ENCODE measurements around the gene MPDU1.

Gene MPDU1

GRCh38 chr17:7583253-7584109 lies at the start of gene MPDU1:
Gene MPDU1, plus strand, starts transcription at chr17:7583852. Its CDS starts 11 bp downstream, at chr17:7583863.
- DNase-seq (ENCODE audit: low read depth in 3 of 3) = peak; percentile 89 to 95 (median 90)

DNA sequence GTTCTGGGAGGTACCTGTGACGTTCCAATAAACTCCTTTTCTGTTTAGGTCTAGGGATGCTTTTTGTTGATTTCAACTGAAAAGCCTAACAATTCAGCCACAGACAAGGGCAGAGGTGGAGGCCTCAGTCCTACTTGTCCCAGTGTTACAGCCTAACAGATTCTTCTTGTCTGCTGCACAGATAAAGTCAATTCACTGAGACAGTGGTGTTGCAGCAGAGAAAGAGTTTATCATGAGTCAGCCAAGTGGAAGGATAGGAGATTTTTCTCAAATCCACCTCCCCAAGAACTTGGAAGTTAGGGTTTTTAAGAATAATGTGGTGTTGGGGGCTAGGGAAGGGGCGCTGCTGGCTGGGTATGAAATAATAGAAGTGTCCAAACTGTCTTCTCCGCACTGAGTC lies 45.6 kb upstream of the MPDU1 start:
- no peak for DNase-seq (ENCODE audit: low read depth in 3 of 3)

DNA sequence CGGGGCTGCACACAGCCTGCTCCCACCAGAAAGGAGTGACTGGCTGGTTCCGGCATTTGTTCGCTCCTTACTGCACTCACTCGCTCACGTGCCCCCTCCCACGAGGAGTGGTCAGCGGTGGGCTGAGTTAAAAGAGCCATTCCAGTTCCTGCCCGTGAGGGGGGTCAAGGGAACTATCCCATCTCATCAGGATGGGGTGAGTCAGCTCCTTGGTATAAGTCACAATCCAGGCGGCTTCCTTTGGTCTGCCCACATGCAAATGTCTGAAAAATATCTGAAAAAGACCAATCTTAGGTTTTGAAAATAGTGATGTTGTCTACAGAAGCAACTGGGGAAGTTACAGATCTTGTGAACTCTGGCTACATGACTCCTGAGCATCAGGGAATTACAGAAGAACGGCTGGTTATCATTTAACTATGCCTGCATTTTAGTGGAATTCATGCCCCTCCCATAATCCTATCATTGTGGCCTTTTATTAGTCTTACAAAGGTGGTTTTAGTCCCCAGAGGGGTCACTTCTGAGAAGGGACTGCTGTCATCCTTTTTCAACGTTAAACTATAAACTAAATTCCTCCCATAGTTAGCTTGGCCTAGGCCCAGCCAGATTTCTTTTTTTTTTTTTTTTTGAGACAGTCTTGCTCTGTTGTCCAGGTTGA lies 44.6 kb upstream of the MPDU1 start:
- no peak for DNase-seq (ENCODE audit: low read depth in 3 of 3)

DNA sequence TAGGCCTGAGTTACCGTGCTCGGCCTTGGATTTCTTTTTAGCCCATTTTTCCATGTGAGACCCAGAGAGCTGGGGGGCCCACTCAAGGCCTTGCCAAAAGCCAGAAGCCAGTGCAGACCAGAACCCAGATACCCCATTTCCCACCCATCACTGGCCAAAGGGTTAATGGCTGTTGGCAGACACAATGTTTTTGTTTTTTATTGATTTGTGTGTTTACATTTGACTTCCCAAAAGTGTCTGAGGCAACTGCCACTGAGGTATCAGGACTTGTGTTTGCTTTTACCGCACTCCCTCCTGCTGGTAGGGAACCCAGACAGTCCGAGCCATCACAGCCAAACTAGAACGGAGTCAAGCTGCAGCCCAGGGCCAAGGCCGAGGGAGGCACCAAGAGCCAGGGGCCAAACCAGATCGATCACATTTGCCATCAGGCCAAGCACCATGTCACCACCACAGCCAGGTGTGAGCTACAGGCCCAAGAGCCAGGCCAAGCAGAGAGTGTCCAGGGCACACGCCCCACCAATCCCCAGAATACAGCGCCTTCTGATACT lies 42.5 kb upstream of the MPDU1 start:
- DNase-seq (ENCODE audit: low read depth in 3 of 3) = no peak

GRCh38 chr17:7544911-7545310 lies 38.7 kb upstream of the MPDU1 start:
- DNase-seq (ENCODE audit: low read depth in 3 of 3) = no peak

GRCh38 chr17:7548585-7549400 lies 34.9 kb upstream of the MPDU1 start, which contains the start of gene TNFSF12:
Gene TNFSF12, plus strand, starts transcription at chr17:7549058. Its CDS starts 96 bp downstream, at chr17:7549154.
- peak in 1 of 3 experiments; percentile 56 for DNase-seq (ENCODE audit: low read depth in 3 of 3)

DNA sequence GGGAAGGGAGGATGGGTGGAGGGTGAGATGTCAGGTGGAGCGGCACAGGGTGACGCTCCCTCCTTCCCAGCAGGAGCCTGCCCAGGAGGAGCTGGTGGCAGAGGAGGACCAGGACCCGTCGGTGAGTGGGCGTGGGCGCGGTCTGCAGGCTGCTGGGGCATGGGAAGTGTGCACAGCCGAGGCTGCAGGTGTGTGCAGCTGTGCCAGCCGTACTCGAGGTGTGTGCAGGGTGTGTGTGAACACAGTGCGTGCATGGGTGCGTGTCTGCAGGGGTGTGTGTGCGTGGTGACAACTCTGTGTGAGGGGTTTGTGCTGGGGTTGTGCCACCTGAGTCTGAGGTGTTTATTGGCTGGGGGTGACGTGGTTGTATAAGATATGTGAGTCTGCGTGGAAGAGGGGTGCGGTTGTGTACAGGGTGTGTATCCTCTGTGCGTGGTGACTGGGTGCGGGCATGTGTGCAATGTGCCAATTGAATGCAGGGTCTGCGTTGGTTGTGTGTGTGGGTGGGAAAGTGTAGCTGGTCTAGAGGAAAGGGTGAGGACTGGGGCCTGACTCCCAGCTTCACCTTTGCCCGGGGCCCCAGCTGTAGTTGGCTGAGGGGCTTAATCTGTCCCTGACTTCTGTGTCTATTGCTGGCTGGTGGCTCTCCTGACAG lies 34.1 kb upstream of the MPDU1 start:
- DNase-seq (ENCODE audit: low read depth in 3 of 3) = peak in 1 of 3 experiments; percentile 37

- DNase-seq (ENCODE audit: low read depth in 3 of 3) = no peak
Observed at GRCh38 chr17:7550344-7550743, 33.3 kb upstream of the MPDU1 start.

DNA sequence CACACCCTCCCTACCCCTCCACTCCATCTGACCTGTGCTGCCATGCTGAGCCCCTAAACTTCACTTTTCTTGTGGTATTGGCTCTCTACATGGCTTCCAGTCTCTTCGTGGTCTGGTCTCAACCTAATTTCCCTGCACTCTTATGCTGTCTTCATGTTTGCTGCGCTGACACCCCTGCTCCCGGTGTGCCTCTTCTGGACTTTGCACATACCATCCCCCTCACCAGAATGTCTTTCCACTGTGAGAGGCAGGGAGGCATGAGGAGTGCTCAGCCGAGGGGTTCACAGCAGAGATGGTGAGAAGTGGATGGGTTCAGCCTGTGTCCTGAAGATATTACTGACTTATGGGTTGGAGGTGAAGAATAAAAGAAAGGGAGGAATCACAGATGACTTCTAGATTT lies 32.3 kb upstream of the MPDU1 start:
- no peak for DNase-seq (ENCODE audit: low read depth in 3 of 3)

DNA sequence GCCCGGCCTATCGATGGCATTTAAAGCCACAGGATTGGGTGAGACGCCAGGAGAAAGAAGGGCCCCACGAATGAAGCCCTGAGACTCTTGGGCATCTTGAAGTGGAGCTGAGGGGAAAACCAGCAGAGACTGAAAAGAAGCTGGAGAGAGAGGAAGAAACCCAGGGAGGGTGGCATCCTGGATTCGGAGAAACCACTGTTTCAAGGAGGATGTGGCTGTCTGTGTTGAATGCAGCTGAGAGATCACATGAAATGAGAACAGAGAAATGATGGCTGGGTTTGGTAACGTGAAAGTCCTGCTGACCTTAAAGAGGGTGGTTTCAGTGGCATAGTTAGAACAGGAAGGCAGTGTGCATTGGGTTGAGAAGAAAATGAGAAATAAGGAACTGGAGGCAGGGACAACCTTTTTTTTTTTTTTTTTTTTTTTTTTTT lies 31.0 kb upstream of the MPDU1 start:
- DNase-seq (ENCODE audit: low read depth in 3 of 3) = no peak

GRCh38 chr17:7553356-7553755 lies 30.3 kb upstream of the MPDU1 start:
- no peak for DNase-seq (ENCODE audit: low read depth in 3 of 3)

GRCh38 chr17:7555320-7555948 lies 28.2 kb upstream of the MPDU1 start:
- no peak for DNase-seq (ENCODE audit: low read depth in 3 of 3)

DNA sequence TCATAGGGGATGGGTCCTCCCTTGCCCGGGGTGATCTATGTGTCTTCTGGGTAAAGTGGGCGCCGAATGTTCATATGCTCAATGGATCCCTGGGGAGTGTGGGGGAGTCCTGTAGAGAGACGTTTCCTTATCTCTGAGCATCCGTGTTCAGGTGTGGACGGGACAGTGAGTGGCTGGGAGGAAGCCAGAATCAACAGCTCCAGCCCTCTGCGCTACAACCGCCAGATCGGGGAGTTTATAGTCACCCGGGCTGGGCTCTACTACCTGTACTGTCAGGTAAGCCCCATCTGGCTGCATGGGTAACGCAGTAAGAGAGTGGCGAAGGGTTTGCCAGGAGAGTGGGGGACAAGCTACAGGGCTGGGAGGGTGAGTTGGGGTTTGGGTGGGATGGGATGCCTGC lies 27.0 kb upstream of the MPDU1 start:
- no peak for DNase-seq (ENCODE audit: low read depth in 3 of 3)

GRCh38 chr17:7557147-7557764 lies 26.4 kb upstream of the MPDU1 start:
- DNase-seq (ENCODE audit: low read depth in 3 of 3) = no peak

- DNase-seq (ENCODE audit: low read depth in 3 of 3) = no peak
Observed at GRCh38 chr17:7557775-7558543, 25.7 kb upstream of the MPDU1 start.

GRCh38 chr17:7558544-7559319 lies 24.9 kb upstream of the MPDU1 start, which contains the start of gene TNFSF13:
Gene TNFSF13, plus strand, starts transcription at chr17:7558750. Its CDS starts 290 bp downstream, at chr17:7559040.
- DNase-seq (ENCODE audit: low read depth in 3 of 3) = no peak

- DNase-seq (ENCODE audit: low read depth in 3 of 3) = no peak
Observed at GRCh38 chr17:7559320-7560171, 24.1 kb upstream of the MPDU1 start.
